WTC11 (cell line): Measurements from ENCODE around the gene DCD.

Source experiments
- AFF4 ChIP-seq: sonication (generic); formaldehyde crosslinking; IDR thresholded peaks from 2 replicates; pipeline ENCODE4 v1.8.1; 2023; ENCODE audit warnings: mild to moderate bottlenecking, missing genetic modification reagents, borderline replicate concordance
- ATF2 ChIP-seq: sonication (generic); formaldehyde crosslinking; IDR thresholded peaks from 2 replicates; pipeline ENCODE4 v1.8.1; 2022; ENCODE audit warnings: low read depth, missing genetic modification reagents, borderline replicate concordance
- ATF6 ChIP-seq: sonication (generic); formaldehyde crosslinking; IDR thresholded peaks from 2 replicates; pipeline ENCODE4 v1.8.1; 2023; ENCODE audit warnings: mild to moderate bottlenecking, missing genetic modification reagents
- CREB1 ChIP-seq: sonication (generic); formaldehyde crosslinking; IDR thresholded peaks from 2 replicates; pipeline ENCODE4 v1.8.0; 2023; ENCODE audit warnings: mild to moderate bottlenecking, missing genetic modification reagents
- CTCF ChIP-seq: fragments of 200-600 bp; IDR thresholded peaks from 2 replicates; pipeline ENCODE4 v1.8.0; 2022; ENCODE audit warnings: antibody characterized with exemption
- E2F1 ChIP-seq: sonication (generic); formaldehyde crosslinking; IDR thresholded peaks from 2 replicates; pipeline ENCODE4 v1.8.0; 2022; ENCODE audit warnings: mild to moderate bottlenecking, missing genetic modification reagents
- FOXP1 ChIP-seq: sonication (generic); formaldehyde crosslinking; IDR thresholded peaks from 2 replicates; pipeline ENCODE4 v1.8.0; 2022; ENCODE audit warnings: missing genetic modification reagents, mild to moderate bottlenecking, moderate library complexity, borderline replicate concordance
- GABPB1 ChIP-seq: sonication (generic); formaldehyde crosslinking; IDR thresholded peaks from 2 replicates; pipeline ENCODE4 v1.8.1; 2023; ENCODE audit warnings: mild to moderate bottlenecking, missing genetic modification reagents
- MXD4 ChIP-seq: fragments of 250-450 bp; sonication (Bioruptor Pico); IDR thresholded peaks from 2 replicates; pipeline ENCODE4 v1.8.0; 2021; ENCODE audit warnings: mild to moderate bottlenecking, moderate library complexity, borderline replicate concordance
- NR2C2 ChIP-seq: sonication (generic); formaldehyde crosslinking; IDR thresholded peaks from 2 replicates; pipeline ENCODE4 v1.8.0; 2022; ENCODE audit warnings: mild to moderate bottlenecking, missing genetic modification reagents
- TEAD1 ChIP-seq: sonication (generic); formaldehyde crosslinking; IDR thresholded peaks from 2 replicates; pipeline ENCODE4 v1.8.0; 2022; ENCODE audit warnings: mild to moderate bottlenecking, missing genetic modification reagents
- ZNF138 ChIP-seq: sonication (generic); formaldehyde crosslinking; conservative IDR thresholded peaks from 2 replicates; pipeline ENCODE4 v1.8.1; 2022; ENCODE audit warnings: mild to moderate bottlenecking, moderate library complexity, missing genetic modification reagents
- ZNF281 ChIP-seq: sonication (generic); formaldehyde crosslinking; IDR thresholded peaks from 2 replicates; pipeline ENCODE4 v1.8.0; 2023; ENCODE audit warnings: mild to moderate bottlenecking, missing genetic modification reagents

- TF ChIP-seq FOXP1 (CRISPR knock-in tag) = no peak
- TF ChIP-seq ZNF281 (CRISPR knock-in tag) = no peak
- TF ChIP-seq CTCF = no peak
- no peak for TF ChIP-seq MXD4 (CRISPR knock-in tag)
- TF ChIP-seq ATF6 (CRISPR knock-in tag) = no peak
- TF ChIP-seq E2F1 (CRISPR knock-in tag) = no peak
- no peak for TF ChIP-seq ATF2 (CRISPR knock-in tag)
- TF ChIP-seq TEAD1 (CRISPR knock-in tag) = no peak
- no peak for TF ChIP-seq AFF4
- no peak for TF ChIP-seq NR2C2
- TF ChIP-seq GABPB1 (CRISPR knock-in tag) = no peak
- TF ChIP-seq CREB1 (CRISPR knock-in tag) = no peak
- TF ChIP-seq ZNF138 = no peak
These were observed 4.9 kb upstream of the DCD start for GRCh38 chr12:54653025-54653424.
